NCI-H345 treated with DMSO at 0.1 percent for 48 hours (cell line): Measurements from ENCODE around the gene PRPF4.
"Not testable (repeated sequence)": the region's sequence is repeated elsewhere in the genome, so short reads cannot be mapped to it uniquely, and the experiment has no call there.

ENCODE experiments used
- DNase-seq: peaks from one replicate; lab custom pipeline; 2025; ENCODE audit not compliant: unreplicated experiment; lab: John Stamatoyannopoulos, UW

PRPF4 gene

GRCh38 chr9:113275157-113276131 lies at the start of gene PRPF4, which contains the start of gene CDC26:
Gene PRPF4 (plus strand): TSS chr9:113275658. CDS start chr9:113275744, 86 bp downstream.
Gene CDC26 (minus strand): TSS chr9:113275572. CDS start chr9:113272507, 3,065 bp downstream.
- peak; percentile 96 for DNase-seq

GRCh38 chr9:113227436-113227835 lies 48.0 kb upstream of the PRPF4 start:
- no peak for DNase-seq

GRCh38 chr9:113228130-113228665 lies 47.3 kb upstream of the PRPF4 start:
- DNase-seq: no peak

GRCh38 chr9:113231701-113232100 lies 43.8 kb upstream of the PRPF4 start:
- DNase-seq: no peak

GRCh38 chr9:113235701-113236255 lies 39.7 kb upstream of the PRPF4 start:
- not testable (repeated sequence) for DNase-seq

- DNase-seq: no peak
Measured at GRCh38 chr9:113237026-113237425, 38.4 kb upstream of the PRPF4 start.

- no peak for DNase-seq
Measured at GRCh38 chr9:113238202-113238858, 37.1 kb upstream of the PRPF4 start.

GRCh38 chr9:113238859-113239232 lies 36.6 kb upstream of the PRPF4 start:
- DNase-seq: no peak

- no peak for DNase-seq
Measured at GRCh38 chr9:113241161-113241560, 34.3 kb upstream of the PRPF4 start.

- no peak for DNase-seq
Measured at GRCh38 chr9:113244556-113244955, 30.9 kb upstream of the PRPF4 start.

- no peak for DNase-seq
Measured at GRCh38 chr9:113245894-113246293, 29.6 kb upstream of the PRPF4 start.

- no peak for DNase-seq
Measured at GRCh38 chr9:113246928-113247327, 28.5 kb upstream of the PRPF4 start.

- peak; percentile 17 for DNase-seq
Measured at GRCh38 chr9:113247640-113248039, 27.8 kb upstream of the PRPF4 start.

GRCh38 chr9:113249661-113250060 lies 25.8 kb upstream of the PRPF4 start:
- DNase-seq: not testable (repeated sequence)

- no peak for DNase-seq
Measured at GRCh38 chr9:113250807-113251206, 24.7 kb upstream of the PRPF4 start.

GRCh38 chr9:113254991-113255390 lies 20.5 kb upstream of the PRPF4 start:
- DNase-seq: no peak

- no peak for DNase-seq
Measured at GRCh38 chr9:113255438-113255837, 20.0 kb upstream of the PRPF4 start.

GRCh38 chr9:113257863-113258262 lies 17.6 kb upstream of the PRPF4 start:
- DNase-seq: no peak

GRCh38 chr9:113258282-113258681 lies 17.2 kb upstream of the PRPF4 start:
- no peak for DNase-seq

- DNase-seq: no peak
Measured at GRCh38 chr9:113261917-113262671, 13.4 kb upstream of the PRPF4 start.

GRCh38 chr9:113266174-113266573 lies 9.3 kb upstream of the PRPF4 start:
- no peak for DNase-seq
